Upper lobe of right lung (tissue), 1 donor: ENCODE data around the gene INTS13. TPM values are rescaled to one million over a fixed set of nuclear protein-coding genes. Genes with fewer than 3 reads are reported as not detected.
A peak's percentile ranks its signal among the peaks of the same experiment; 100 is the strongest.

Experiments
- ATAC-seq: fragments of 200-7000 bp; cut with Tn5 transposase; one replicate; pipeline ENCODE4 v1.9.1; 2020; ENCODE audit warnings: mild to moderate bottlenecking, moderate library complexity
- DNase-seq: peaks from one replicate; pipeline ENCODE4 v3.0.0-alpha.2; 2020
- H3K27ac ChIP-seq: fragments of 200-600 bp; one replicate; pipeline ENCODE4 v1.8.0; 2022
- H3K27me3 ChIP-seq: fragments of 200-600 bp; one replicate; pipeline ENCODE4 v1.8.0; 2022; ENCODE audit warnings: mild to moderate bottlenecking
- H3K36me3 ChIP-seq: fragments of 200-600 bp; one replicate; pipeline ENCODE4 v1.8.0; 2022
- H3K4me1 ChIP-seq: fragments of 200-600 bp; one replicate; pipeline ENCODE4 v1.8.0; 2022
- H3K4me3 ChIP-seq: fragments of 200-600 bp; one replicate; pipeline ENCODE4 v1.8.0; 2022; ENCODE audit warnings: mild to moderate bottlenecking
- H3K9me3 ChIP-seq: fragments of 200-600 bp; one replicate; pipeline ENCODE4 v1.8.0; 2022
- CTCF ChIP-seq: fragments of 200-600 bp; IDR thresholded peaks from one replicate; pipeline ENCODE4 v1.8.0; 2022; ENCODE audit warnings: antibody characterized with exemption
- intact Hi-C: fragments of 100-400 bp; cut with DNase I; formaldehyde crosslinking; loops from one replicate; pipeline ENCODE4 v1.11.0; 2022
- total RNA-seq: library from RNA; stranded (reverse); fragmentation: NEBNext Ultra II Directional; extraction: Animal tissue kit (Norgen Biotek cat#: 25700); gene quantifications from one replicate; pipeline ENCODE4 v1.2.1, GENCODE V29; 2021
- donor health status: DM: no; HTN: yes; CAD: no; lungs with severe emphysema.

Gene INTS13
- total RNA-seq, 1 donor from 2014 or later: 20.8 TPM

GRCh38 chr12:26939953-26940352 lies 2.2 kb upstream of the INTS13 start:
- Histone ChIP-seq H3K36me3 (no peaks in the 10 kb centered on the region), H3K9me3 (no peaks in the 10 kb centered on the region), H3K27me3 (no peaks in the 10 kb centered on the region), H3K27ac (peak overlapping the region; percentile 39), H3K4me1 (peaks cover 46% of the 10 kb centered on the region), H3K4me3 (peak overlapping the region; percentile 97)
- no peak for TF ChIP-seq CTCF
- ATAC-seq (no peak), DNase-seq (no peak)
- intact Hi-C loops: no loop called here

- H3K4me1 ChIP-seq: peaks cover 46% of the 10 kb centered on the region
- peak overlapping the region; percentile 97 for H3K4me3 ChIP-seq
- TF ChIP-seq CTCF: no peak
- intact Hi-C loops: no loop called here
- H3K36me3 ChIP-seq: no peaks in the 10 kb centered on the region
- H3K27ac ChIP-seq: peak overlapping the region; percentile 97
- DNase-seq (no peak), ATAC-seq (no peak)
- H3K9me3 ChIP-seq: no peaks in the 10 kb centered on the region
- no peaks in the 10 kb centered on the region for H3K27me3 ChIP-seq
Measured at GRCh38 chr12:26939192-26939832, 1.5 kb upstream of the INTS13 start.

- Histone ChIP-seq H3K4me3 (peak overlapping the region; percentile 97), H3K9me3 (no peaks in the 10 kb centered on the region), H3K4me1 (peaks cover 46% of the 10 kb centered on the region), H3K36me3 (peaks cover 4% of the 10 kb centered on the region), H3K27me3 (no peaks in the 10 kb centered on the region), H3K27ac (peak overlapping the region; percentile 97)
- no peak for TF ChIP-seq CTCF
- DNase-seq (no peak), ATAC-seq (peak; percentile 45)
- intact Hi-C loops: no loop called here
Measured at GRCh38 chr12:26938701-26939062, 901 bp upstream of the INTS13 start.

GRCh38 chr12:26937443-26937862 lies 328 bp downstream of the INTS13 start:
- Histone ChIP-seq H3K27me3 (no peaks in the 10 kb centered on the region), H3K27ac (peak overlapping the region; percentile 97), H3K4me1 (peaks cover 43% of the 10 kb centered on the region), H3K9me3 (no peaks in the 10 kb centered on the region), H3K36me3 (peaks cover 15% of the 10 kb centered on the region), H3K4me3 (peak overlapping the region; percentile 97)
- DNase-seq (no peak), ATAC-seq (no peak)
- intact Hi-C loops: no loop called here
- no peak for TF ChIP-seq CTCF

GRCh38 chr12:26936559-26937442 lies 980 bp downstream of the INTS13 start:
- ATAC-seq (no peak), DNase-seq (no peak)
- intact Hi-C loops: no loop called here
- Histone ChIP-seq H3K9me3 (no peaks in the 10 kb centered on the region), H3K27me3 (no peaks in the 10 kb centered on the region), H3K27ac (peak overlapping the region; percentile 97), H3K4me3 (peak overlapping the region; percentile 97), H3K4me1 (peaks cover 37% of the 10 kb centered on the region), H3K36me3 (peaks cover 15% of the 10 kb centered on the region)
- TF ChIP-seq CTCF: no peak
